Epidermal melanocyte (primary cell): ENCODE data around the gene PIP4K2A.
"Not testable (repeated sequence)": the region's sequence is repeated elsewhere in the genome, so short reads cannot be mapped to it uniquely, and the experiment has no call there.

ENCODE experiments used
- DNase-seq: peaks from one replicate; pipeline ENCODE4 v3.0.0; 2011; ENCODE audit warnings: low spot score; ENCODE audit not compliant: insufficient read length

The PIP4K2A gene

DNA sequence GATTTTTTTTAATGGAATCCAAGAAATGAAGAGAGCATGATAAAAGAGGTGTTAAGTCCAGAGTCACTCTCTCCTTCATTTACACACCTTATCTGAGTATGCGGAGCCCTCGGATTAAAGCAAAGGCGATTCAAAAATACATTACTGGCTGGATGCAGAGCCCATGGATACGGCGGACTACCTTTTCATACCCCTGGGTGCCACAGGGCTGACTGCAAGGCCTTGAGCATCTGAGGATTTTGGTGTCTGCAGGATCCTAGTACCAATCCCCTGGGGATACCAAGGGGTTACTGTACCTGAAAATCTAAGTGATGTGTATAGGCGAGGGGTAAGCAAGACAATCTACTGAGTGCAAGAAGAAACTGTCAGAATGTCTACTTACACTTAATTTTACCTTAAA is 20.5 kb downstream of the PIP4K2A start:
- DNase-seq, result no peak

DNA sequence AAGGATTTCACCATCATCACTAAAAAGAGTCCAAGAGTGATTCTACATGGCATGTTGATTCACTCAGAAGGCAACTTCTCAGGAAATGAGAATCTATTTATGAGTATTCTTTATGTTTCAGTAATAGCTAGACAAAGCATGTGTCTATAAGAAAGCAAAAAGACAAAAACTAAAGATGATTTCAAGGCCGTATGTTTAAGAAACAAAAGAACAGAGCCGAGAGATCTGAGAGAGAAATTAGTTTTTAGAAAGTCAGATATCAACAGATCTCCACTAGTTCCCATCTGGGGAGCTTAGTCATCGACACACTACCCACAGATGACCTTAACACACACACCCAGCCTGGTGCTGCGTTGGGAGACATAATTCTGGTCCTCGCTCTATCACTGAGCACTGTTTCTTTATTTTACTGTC is 21.0 kb downstream of the PIP4K2A start:
- DNase-seq, result no peak

DNA sequence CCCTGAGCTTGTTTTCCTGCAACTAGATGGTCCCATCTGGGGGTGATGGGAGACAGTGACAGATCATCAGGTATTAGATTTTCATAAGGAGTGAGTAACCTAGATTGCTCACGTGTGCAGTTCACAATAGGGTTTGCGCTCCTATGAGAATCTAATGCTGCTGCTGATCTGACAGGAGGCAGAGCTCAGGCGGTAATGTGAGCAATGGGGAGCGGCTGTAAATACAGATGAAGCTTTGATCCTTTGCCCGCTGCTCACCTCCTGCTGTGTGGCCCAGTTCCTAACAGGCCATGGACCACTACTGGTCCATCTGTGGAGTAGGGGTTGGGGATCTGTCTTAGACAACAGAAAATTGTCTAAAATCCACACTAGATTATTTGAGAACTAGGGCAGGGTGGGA is 22.3 kb downstream of the PIP4K2A start:
- DNase-seq, result not testable (repeated sequence)

DNA sequence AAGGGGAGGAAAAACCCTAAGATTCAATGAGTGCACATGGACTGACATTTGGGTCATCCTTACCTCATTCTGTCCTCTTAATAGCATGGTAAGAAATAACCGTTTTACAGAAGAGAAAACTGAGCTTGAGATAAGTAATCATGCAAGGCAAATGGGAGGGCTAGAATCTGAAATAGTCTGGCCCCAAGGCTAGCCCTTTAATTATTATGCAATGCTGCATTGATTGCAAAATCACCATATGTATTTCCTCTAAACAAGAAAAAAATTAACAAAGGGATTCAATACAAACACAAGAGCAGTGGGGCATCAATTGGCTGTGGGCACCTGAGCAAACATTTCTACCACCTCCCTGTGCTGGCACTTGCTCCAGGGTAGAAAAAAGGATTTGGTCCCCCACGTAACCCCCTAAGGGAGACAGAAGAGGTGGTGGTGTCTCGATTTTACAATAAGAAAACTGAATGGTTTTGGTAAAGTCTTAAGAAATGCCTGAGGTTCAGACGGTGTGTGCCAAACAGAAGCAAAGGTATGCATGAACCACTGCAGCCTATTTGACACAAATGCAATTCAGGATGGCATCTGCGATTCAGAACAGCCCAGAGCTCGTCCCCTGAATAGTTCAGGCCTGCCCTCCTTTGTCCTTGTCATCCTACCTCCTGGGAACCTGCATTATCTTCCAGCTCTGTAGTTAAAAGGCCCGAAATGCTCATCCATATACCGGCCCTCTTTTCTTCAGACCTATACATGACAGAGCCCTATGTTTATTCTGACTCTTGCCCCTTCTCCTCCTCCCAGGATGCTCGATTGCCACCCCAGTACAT is 23.6 kb downstream of the PIP4K2A start:
- DNase-seq, result no peak

DNA sequence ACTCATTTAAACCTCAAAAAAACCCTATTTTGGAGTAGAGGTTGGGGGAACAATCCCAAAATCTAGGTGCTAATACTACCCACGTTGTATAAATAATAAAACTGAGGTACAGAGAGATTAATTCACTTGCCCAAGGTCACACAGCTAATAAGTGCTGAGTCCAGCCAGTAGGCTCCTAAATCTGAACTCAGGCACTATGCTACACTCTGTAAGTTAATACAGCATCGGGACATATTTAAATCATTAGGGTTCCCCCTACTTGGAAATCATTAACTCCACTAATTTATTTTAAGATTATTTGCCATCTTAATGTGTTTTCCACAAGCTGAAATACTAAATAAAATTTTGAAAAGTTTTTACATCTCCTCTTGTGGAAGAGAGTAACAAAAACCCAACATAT is 24.2 kb downstream of the PIP4K2A start:
- no peak for DNase-seq

DNA sequence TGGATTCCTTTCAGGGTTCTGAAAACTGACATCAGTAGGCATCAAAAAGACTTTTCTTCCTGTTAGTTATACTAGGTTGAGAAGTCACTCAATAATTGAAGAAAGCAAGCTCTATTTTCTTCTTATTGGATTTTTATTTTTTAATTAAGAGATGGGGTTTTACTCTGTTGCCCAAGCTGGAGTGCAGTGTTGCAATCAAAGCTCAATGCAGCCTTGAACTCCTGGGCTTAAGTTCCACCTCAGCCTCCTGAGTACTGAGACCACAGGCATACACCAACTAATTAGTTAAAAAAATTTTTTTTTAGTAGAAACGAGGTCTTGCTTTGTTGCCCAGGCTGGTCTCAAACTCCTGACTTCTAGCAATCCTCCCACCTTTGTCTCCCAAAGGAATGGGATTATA is 28.0 kb downstream of the PIP4K2A start:
- no peak for DNase-seq

DNA sequence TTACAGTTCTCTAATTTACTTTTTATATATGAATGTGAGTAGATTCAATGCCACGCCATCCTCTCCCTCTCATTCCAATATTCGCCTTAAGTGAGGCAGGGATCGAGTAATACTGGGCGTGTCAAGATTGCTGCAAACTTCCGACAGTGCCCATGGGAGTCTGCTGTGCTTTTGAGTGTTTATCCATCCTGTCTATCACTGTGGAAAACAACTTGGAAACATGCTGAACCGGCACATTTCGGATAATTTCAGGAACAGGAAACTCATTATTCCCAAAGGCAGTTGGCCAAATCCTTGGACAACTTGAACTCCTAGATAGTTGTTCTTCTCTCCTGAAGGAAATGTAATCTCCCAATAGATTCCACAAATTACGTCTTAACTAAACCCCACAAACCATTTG is 28.5 kb downstream of the PIP4K2A start:
- DNase-seq, result no peak

DNA sequence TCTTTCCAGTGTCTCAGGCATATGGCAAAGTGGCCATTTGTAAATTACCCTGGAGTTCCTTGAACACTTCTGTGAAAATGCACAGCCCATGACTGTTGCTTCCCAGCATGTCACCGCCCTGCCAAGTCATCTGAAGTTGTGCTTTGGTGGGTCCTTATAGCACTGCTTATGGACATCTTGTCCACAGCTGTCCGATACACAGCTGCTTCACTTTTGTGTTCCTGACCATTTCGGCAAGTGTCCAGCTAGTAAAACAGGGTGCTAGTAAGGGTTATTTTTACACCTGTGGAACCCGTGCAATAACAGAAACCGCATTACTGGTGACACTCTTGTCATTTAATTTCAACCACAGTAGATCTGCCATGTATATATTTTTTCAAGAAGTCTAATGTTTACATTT is 29.7 kb downstream of the PIP4K2A start:
- DNase-seq, result no peak

DNA sequence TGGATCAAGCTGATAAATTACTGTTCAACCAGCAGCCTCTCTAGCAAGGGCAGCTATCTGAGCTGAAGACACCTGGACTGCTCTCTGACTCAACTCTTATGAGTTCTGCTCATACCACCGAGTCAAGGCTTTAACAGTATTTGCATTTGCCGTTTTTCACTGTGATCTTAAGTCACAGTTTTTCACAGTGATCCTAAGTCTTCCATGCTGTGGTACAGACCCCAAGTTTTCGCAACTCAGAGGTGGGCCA is 31.3 kb downstream of the PIP4K2A start:
- DNase-seq, result no peak

DNA sequence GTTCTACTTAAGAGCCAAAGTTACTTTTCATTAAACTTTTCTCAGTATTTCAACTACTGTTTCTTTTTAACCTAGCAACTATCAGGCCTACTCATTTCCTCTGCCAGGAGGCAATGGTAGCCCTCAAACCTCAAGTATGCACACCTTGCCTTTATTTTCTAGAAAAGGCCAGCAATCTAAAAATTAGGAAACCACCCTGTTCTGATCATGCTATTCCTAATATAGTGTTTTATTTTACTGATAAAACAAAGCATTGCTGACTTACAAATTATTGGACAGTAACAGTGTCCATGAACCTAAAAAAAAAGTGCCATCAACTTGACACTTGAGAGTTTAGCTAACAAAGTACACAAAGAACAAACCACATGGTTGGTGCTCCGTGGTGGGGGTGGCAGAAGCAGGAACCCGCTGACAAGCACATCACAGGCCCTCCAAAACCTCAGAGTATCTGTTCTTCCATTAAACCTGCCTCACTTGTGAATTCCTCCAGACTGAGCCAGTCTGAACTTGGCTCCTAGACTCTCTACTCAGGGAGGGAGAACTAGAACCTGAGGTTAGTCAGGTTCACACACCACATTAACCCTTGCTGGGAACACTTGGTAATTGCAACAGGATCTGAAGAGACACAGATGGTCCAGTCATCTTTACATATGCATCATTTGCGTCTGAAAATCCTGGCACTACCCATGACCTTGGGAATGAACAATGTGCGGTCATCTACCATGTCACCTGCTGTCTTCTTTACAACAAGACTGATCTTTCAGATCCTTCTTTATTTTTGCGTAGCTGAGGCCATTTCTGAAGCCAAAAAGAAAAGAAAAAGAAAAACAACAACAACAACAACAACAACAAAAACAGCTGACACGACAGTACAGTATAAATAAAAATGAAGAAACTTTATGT is 31.9 kb downstream of the PIP4K2A start:
- no peak for DNase-seq

DNA sequence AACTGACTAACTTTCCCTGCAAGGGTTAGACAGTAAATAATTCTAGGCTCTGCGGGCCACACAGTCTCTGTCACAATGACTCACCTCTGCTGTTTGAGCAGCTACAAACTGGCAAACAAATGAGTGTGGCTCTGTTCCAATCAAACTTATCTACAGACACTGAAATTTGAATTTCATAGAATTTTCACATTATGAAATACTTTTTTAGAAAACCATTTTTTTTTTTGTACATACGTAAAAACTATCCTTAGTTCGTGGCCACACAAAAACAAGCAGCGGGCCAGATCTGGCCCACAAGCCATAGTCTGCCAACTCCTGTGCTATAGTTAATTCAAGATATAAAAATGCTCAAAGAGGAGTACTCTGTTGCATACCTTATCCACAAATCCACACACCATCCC is 32.6 kb downstream of the PIP4K2A start:
- no peak for DNase-seq

DNA sequence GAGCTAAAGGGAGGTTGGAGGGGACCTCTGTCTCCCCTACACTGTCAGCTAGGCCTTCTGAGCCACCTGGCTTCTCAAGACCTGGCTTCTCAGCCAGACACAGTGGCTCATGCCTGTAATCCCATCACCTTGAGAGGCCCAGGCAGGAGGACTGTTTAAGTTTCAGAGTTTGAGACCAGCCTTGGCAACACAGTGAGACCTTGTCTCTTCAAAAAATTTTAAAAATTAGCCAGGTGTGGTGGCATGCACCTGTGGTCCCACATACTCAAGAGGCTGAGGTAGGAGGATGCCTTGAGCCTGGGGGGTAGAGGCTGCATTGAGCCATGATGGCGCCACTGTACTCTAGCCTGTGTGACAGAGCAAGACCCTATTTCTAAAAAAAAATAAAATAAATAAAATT is 33.1 kb downstream of the PIP4K2A start:
- no peak for DNase-seq

DNA sequence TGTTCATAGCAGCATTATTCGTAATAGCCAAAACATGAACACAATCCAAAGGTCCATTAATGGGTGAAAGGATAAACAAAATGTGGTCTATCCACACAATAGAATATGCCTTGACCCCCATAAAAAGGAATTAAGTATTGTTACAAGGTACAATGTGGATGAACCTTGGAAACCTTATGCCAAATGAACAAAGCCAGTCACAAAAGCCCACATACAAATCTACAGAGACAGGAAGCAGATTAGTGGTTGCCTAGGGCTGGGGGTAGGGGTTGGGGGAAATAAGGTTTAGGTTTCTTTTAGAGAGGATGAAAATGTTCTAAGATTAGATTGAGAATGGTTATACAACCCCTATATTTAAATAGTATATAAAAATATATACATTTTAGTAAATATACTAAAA is 34.8 kb downstream of the PIP4K2A start:
- DNase-seq, result no peak

DNA sequence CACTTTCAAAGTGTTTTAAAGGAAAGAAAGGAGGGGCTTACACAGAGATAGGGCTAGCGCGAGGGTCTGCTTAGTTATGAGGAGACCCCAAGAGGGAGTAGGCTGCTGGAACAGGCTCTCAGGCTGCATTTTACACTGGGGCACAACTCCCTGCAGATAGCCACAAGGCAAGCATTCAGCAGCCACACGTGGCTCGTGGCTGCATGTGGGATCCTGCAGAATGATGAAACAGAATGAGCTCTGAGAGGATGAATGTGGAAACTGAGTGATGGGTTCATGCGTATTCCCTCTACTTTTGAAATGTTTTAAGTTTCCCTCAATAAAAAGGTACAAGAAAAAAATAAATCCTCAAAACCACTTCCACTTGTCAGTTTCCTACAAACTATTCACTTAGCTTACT is 37.0 kb downstream of the PIP4K2A start:
- no peak for DNase-seq

DNA sequence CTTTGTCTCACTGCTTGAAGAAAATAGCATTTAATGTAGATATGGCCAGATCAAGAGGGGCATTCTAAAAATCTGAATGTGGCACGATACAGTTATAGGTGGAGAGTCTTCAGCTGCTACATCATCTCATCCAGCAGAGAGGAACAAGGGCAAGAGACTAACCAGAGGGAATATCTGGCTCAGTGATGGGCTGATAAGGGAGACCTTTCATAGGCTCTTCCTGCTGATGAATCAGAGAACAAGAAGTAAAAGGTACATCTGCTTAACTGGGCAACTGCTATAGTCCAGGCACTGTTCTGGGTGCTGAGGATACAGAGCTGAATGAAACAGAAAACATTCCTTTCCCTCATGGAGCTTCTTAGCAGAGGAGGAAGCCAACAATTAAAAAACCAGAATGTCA is 37.9 kb downstream of the PIP4K2A start:
- DNase-seq, result no peak

DNA sequence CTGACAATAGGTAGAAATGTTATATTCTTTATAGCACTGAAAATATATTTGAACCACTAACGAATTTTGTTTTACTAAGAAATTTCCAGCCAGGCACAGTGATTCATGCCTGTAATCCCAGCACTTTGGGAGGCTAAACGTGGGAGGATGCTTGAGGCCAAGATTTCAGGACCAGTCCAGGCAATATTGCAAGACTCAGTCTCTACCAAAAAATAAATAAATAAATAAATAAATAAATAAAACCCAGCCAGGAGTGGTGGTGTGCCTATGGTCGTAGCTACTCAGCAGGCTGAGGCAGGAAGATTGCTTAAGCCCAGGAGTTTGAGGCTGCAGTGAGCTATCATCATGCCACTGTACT is 39.8 kb downstream of the PIP4K2A start:
- DNase-seq, result no peak

DNA sequence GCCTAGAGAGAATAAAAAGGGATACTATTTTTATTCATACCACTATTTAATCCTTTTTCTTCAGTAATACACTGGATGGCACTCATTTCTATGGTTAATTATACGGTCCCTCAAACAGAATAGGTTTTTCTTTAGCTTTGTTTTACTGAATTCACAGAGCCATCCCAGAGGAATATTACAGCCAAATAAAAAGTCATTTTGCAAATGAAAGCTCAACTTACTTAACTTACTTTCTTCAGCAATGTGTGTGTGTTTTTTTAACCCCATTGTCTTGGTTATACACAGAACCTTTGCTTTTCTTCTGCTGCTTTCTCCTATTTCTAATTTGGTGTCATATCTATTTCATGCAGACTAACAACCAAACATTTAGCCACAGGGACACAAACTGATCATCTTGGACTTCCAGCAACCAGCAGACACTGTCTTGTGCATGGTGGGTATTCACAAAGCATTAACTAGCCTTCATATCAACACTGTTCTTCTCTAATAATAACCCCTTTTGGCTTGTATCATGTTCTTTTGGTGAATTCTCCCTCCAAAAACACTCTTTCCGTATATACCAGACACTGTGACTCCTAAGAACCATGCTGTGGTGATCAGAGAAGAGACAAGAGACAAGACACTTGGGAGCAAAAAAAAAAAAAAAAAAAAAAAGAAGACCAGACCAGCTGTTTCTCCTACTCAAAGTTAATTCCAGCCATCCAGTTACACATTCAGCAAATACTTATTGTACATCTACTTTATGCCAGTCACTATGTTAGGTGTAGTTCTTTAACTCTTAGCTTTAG is 40.4 kb downstream of the PIP4K2A start:
- no peak for DNase-seq

DNA sequence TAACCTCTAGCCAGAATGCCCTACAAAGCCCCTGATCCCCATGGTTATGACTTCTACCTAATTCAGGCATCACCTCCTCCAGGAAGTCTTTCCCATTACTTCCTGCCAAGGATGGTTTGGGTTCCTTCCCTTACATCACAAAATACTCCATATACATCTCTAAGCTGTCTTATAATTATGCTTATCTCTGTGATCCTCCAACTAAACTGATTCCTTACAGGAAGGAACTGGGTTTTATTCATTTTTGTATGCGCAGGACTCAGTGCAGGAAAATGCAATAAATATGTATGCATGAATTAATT is 41.3 kb downstream of the PIP4K2A start:
- no peak for DNase-seq

DNA sequence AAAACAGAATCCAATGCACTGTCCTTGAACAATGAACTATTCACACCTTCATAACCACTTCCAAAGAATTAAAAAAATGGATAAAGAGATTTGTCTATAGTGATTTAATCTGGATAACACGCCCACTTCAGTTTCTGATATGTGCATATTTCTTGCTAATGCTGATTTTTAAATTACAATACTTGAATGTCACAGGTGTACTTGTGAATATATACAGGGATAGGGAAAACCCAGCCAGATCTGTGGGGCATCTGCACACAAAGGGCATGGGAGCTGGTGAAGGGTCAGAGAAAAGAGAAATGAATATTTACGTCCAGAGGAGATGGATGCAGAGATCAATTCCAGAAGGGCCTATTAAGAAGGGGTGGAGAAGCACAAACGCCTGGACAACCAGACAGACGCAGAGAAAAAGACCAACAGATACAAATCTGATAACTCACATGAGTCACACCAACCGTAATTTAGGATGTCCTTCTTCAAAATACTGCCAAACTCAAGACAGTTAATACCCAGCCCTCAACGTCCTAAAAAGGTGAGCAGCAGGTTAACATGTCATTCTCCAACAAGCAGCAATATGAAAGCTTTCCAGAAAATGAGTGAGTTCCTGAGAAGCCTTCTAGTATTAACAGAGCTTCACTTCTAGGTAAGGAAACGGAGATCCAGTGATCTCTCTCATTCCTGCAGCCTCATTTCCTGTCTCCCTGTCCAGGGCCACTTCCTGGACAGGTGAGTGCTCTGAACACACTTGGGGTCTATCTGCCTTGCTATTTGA is 41.9 kb downstream of the PIP4K2A start:
- no peak for DNase-seq

DNA sequence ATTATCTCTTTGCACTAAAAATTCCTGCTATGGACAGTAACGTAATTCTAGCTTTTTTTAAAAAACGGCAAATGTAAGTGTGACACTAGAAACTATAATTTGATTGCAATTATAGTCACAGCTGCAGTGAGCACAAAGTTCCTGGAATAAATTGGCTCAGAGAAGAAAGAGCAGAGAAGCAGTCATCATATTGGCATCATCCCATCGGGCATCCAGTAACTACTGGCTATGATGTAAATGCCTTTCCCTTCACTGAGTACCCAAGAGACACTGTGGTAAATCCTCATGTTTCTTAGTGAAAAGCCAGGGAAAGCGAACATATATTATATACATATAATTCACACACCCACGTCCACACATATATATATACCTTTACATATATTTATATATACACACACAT is 43.6 kb downstream of the PIP4K2A start:
- DNase-seq, result no peak

DNA sequence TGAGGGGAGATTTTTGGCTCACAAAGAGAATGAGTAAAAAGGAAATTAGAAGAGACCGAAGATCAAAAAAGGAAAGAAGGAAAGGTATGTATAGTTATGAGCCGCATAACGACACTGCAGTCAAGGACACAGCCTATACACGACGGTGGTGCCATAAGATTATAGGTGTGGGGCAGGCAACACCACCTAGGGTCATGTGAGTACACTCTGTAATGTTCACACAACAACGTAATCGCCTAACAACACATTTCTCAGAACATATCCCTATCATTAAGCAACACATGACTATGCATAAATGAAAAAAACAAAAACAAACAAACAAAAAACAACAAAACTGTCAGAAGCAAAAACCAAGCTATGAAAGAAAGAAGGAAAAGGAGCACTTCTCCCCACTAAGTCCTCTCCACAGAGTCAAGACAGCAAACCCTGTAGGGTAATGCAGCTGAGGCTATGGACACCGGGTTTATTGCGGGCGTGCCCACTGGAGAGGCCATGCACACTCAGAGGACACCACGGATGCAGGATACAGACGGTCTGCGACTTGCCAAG is 45.1 kb downstream of the PIP4K2A start:
- DNase-seq, result no peak
